ENCODE measurements around the gene PHACTR2. TPM values are rescaled to one million over a fixed set of nuclear protein-coding genes. Genes with fewer than 3 reads are reported as not detected.
A peak's percentile ranks its signal among the peaks of the same experiment; 100 is the strongest.
"Not testable (repeated sequence)": the region's sequence is repeated elsewhere in the genome, so short reads cannot be mapped to it uniquely, and the experiment has no call there.

Gene PHACTR2
- total RNA-seq, 2 experiments from 2014 or later, result 13.5 to 14.6 TPM

- ChIA-PET POLR2A (interaction anchor here (0.9 to 4.2 kb wide), 5 partner anchors 11 to 38 kb away, joined by 3 to 13 read pairs (median 4); no protein-coding TSS in a partner anchor), CTCF (interaction anchor here (0.6 to 2.8 kb wide), 4 partner anchors 13 to 290 kb away, joined by 3 to 18 read pairs (median 3); no protein-coding TSS in a partner anchor)
- TF ChIP-seq CTCF (IDR thresholded peaks at IDR 0.05), result no peak
- H3K4me1 Mint-ChIP-seq (ENCODE audit: low read depth), result peaks cover 33% of the 10 kb centered on the region
- no peaks in the 10 kb centered on the region for H3K27me3 Mint-ChIP-seq
- H3K9me3 Mint-ChIP-seq, result no peaks in the 10 kb centered on the region
- DNase-seq (no peak), ATAC-seq (no peak)
- H3K27ac Mint-ChIP-seq, result no peak overlapping the region
- intact Hi-C loops (cut with micrococcal nuclease), result loop anchor here (10.0 kb wide), 1 partner anchor 270 kb away; no protein-coding TSS in a partner anchor
- H3K4me3 Mint-ChIP-seq, result peak overlapping the region; percentile 24
- H3K36me3 Mint-ChIP-seq (ENCODE audit: low read depth), result peaks cover 57% of the 10 kb centered on the region
Observed at GRCh38 chr6:143845033-143845432, 167.3 kb downstream of the PHACTR2 start.

- H3K4me3 Mint-ChIP-seq; H3K27me3 Mint-ChIP-seq; DNase-seq; ATAC-seq; CTCF ChIA-PET; intact Hi-C loops (cut with micrococcal nuclease); H3K27ac Mint-ChIP-seq: not testable (repeated sequence)
- H3K4me1 Mint-ChIP-seq (ENCODE audit: low read depth), result peaks cover 50% of the 10 kb centered on the region
- POLR2A ChIA-PET, result interaction anchor here (0.9 kb wide), 1 partner anchor 8 kb away, joined by 5 read pairs; no protein-coding TSS in a partner anchor
- peaks cover 93% of the 10 kb centered on the region for H3K36me3 Mint-ChIP-seq (ENCODE audit: low read depth)
- peaks cover 17% of the 10 kb centered on the region for H3K9me3 Mint-ChIP-seq
Observed at GRCh38 chr6:143851706-143852105, 173.9 kb downstream of the PHACTR2 start.

GRCh38 chr6:143855057-143855456 is 177.3 kb downstream of the PHACTR2 start:
- H3K27me3 Mint-ChIP-seq; H3K4me3 Mint-ChIP-seq; H3K27ac Mint-ChIP-seq; intact Hi-C loops (cut with micrococcal nuclease); ATAC-seq; DNase-seq; CTCF ChIA-PET: not testable (repeated sequence)
- peaks cover 41% of the 10 kb centered on the region for H3K4me1 Mint-ChIP-seq (ENCODE audit: low read depth)
- H3K9me3 Mint-ChIP-seq, result peaks cover 17% of the 10 kb centered on the region
- H3K36me3 Mint-ChIP-seq (ENCODE audit: low read depth), result peaks cover 92% of the 10 kb centered on the region
- POLR2A ChIA-PET, result interaction anchor here (1.2 kb wide), 1 partner anchor 12 kb away, joined by 3 read pairs; no protein-coding TSS in a partner anchor

- ATAC-seq; DNase-seq; H3K4me3 Mint-ChIP-seq; intact Hi-C loops (cut with micrococcal nuclease); H3K27me3 Mint-ChIP-seq; H3K27ac Mint-ChIP-seq; CTCF ChIA-PET: not testable (repeated sequence)
- Mint-ChIP-seq H3K9me3 (peaks cover 11% of the 10 kb centered on the region), H3K4me1 (ENCODE audit: low read depth) (peaks cover 36% of the 10 kb centered on the region), H3K36me3 (ENCODE audit: low read depth) (peaks cover 88% of the 10 kb centered on the region)
- POLR2A ChIA-PET, result interaction anchor here (0.7 to 1.7 kb wide), 2 partner anchors 11 to 13 kb away, joined by 3 to 4 read pairs; no protein-coding TSS in a partner anchor
Observed at GRCh38 chr6:143856762-143857161, 179.0 kb downstream of the PHACTR2 start.

GRCh38 chr6:143857651-143858050 is 179.9 kb downstream of the PHACTR2 start:
- H3K27me3 Mint-ChIP-seq, result no peaks in the 10 kb centered on the region
- H3K9me3 Mint-ChIP-seq, result peaks cover 7% of the 10 kb centered on the region
- DNase-seq (no peak), ATAC-seq (no peak)
- no peak for TF ChIP-seq CTCF (IDR thresholded peaks at IDR 0.05)
- ChIA-PET CTCF (interaction anchor here (1.4 kb wide), 2 partner anchors 12 to 282 kb away, joined by 3 to 4 read pairs; no protein-coding TSS in a partner anchor), POLR2A (interaction anchor here (1.2 to 1.6 kb wide), 2 partner anchors 9 to 13 kb away, joined by 3 to 5 read pairs; no protein-coding TSS in a partner anchor)
- peaks cover 87% of the 10 kb centered on the region for H3K36me3 Mint-ChIP-seq (ENCODE audit: low read depth)
- intact Hi-C loops (cut with micrococcal nuclease), result no loop called here
- no peak overlapping the region for H3K4me3 Mint-ChIP-seq
- peaks cover 27% of the 10 kb centered on the region for H3K4me1 Mint-ChIP-seq (ENCODE audit: low read depth)
- no peak overlapping the region for H3K27ac Mint-ChIP-seq

GRCh38 chr6:143859891-143860660 is 182.3 kb downstream of the PHACTR2 start:
- no peak for DNase-seq
- Mint-ChIP-seq H3K27ac (no peak overlapping the region), H3K36me3 (ENCODE audit: low read depth) (peaks cover 80% of the 10 kb centered on the region), H3K4me3 (no peak overlapping the region), H3K27me3 (no peaks in the 10 kb centered on the region), H3K9me3 (peaks cover 5% of the 10 kb centered on the region), H3K4me1 (ENCODE audit: low read depth) (peaks cover 9% of the 10 kb centered on the region)
- no peak for ATAC-seq
- ChIA-PET POLR2A (interaction anchor here (0.7 to 1.1 kb wide), 2 partner anchors 15 to 17 kb away, joined by 3 read pairs; partner anchors contain the start of gene LTV1), CTCF (interaction anchor here (0.7 to 1.9 kb wide), 2 partner anchors 16 to 285 kb away, joined by 4 to 8 read pairs; no protein-coding TSS in a partner anchor)
- no peak for TF ChIP-seq CTCF (IDR thresholded peaks at IDR 0.05)
- intact Hi-C loops (cut with micrococcal nuclease), result no loop called here

Data from activated CD8-positive, alpha-beta T cell treated with anti-CD3 and anti-CD28 coated beads for 36 hours (primary cell).